GM18505 (cell line): ENCODE results near the gene ERLEC1.
"Not testable (repeated sequence)": the region's sequence is repeated elsewhere in the genome, so short reads cannot be mapped to it uniquely, and the experiment has no call there.

Experiments
- ATAC-seq: cut with Tn5 transposase; IDR thresholded peaks from one replicate; pipeline ENCODE4 v1.9.1; 2021; ENCODE audit not compliant: unreplicated experiment
- POLR2A ChIP-seq: IDR thresholded peaks from 4 replicates; pipeline ENCODE4 v1.6.1; 2011; ENCODE audit warnings: borderline replicate concordance; ENCODE audit not compliant: insufficient read depth, insufficient read length; ENCODE audit errors: extremely low read depth

ERLEC1 gene

GRCh38 chr2:53829273-53829979, 42.6 kb downstream of the ERLEC1 start:
- no peak for TF ChIP-seq POLR2A
- ATAC-seq = no peak

- not testable (repeated sequence) for ATAC-seq
Measured at GRCh38 chr2:53829980-53830290, 43.1 kb downstream of the ERLEC1 start.

- ATAC-seq = no peak
Measured at GRCh38 chr2:53840580-53840979, 53.7 kb downstream of the ERLEC1 start.

GRCh38 chr2:53841651-53842050, 54.8 kb downstream of the ERLEC1 start:
- not testable (repeated sequence) for ATAC-seq

More at GRCh38 chr2:53840580-53840979, 53.7 kb downstream of the ERLEC1 start:
- TF ChIP-seq POLR2A = no peak

GRCh38 chr2:53842891-53843290, 56.0 kb downstream of the ERLEC1 start:
- no peak for TF ChIP-seq POLR2A
- ATAC-seq = no peak

- no peak for TF ChIP-seq POLR2A
- no peak for ATAC-seq
Measured at GRCh38 chr2:53843595-53843994, 56.8 kb downstream of the ERLEC1 start.

- no peak for ATAC-seq
- no peak for TF ChIP-seq POLR2A
Measured at GRCh38 chr2:53848062-53848461, 61.2 kb downstream of the ERLEC1 start.

GRCh38 chr2:53851052-53851757, 64.4 kb downstream of the ERLEC1 start:
- ATAC-seq = not testable (repeated sequence)

- TF ChIP-seq POLR2A = no peak
- ATAC-seq = no peak
Measured at GRCh38 chr2:53852532-53852931, 65.7 kb downstream of the ERLEC1 start.

- ATAC-seq = no peak
Measured at GRCh38 chr2:53854678-53855077, 67.8 kb downstream of the ERLEC1 start.

GRCh38 chr2:53856272-53856671, 69.4 kb downstream of the ERLEC1 start:
- no peak for TF ChIP-seq POLR2A
- no peak for ATAC-seq

More at GRCh38 chr2:53854678-53855077, 67.8 kb downstream of the ERLEC1 start:
- TF ChIP-seq POLR2A = no peak

- ATAC-seq = no peak
- no peak for TF ChIP-seq POLR2A
Measured at GRCh38 chr2:53859206-53860181, 72.7 kb downstream of the ERLEC1 start, which contains the start of gene GPR75. Gene GPR75, minus strand, starts transcription at chr2:53859967. Its CDS starts 5,211 bp downstream, at chr2:53854756.

- no peak for TF ChIP-seq POLR2A
Measured at GRCh38 chr2:53861824-53862223, 75.0 kb downstream of the ERLEC1 start.

More at GRCh38 chr2:53861824-53862223, 75.0 kb downstream of the ERLEC1 start:
- no peak for ATAC-seq
